GM21390 (cell line): ENCODE data around the gene ADAMTSL2.

ENCODE experiments used
- ATAC-seq: cut with Tn5 transposase; IDR thresholded peaks from one replicate; pipeline ENCODE4 v1.9.1; 2021; ENCODE audit not compliant: unreplicated experiment

The ADAMTSL2 gene

GRCh38 chr9:133619791-133620190 is 85.3 kb downstream of the ADAMTSL2 start:
- no peak for ATAC-seq

- no peak for ATAC-seq
Measured at GRCh38 chr9:133621725-133622267, 87.3 kb downstream of the ADAMTSL2 start.

GRCh38 chr9:133622555-133622954 is 88.1 kb downstream of the ADAMTSL2 start:
- no peak for ATAC-seq
